GM19455 (cell line): ENCODE results near the gene HTR7.

ENCODE experiments used
- ATAC-seq: cut with Tn5 transposase; IDR thresholded peaks from one replicate; pipeline ENCODE4 v1.9.1; 2021; ENCODE audit not compliant: unreplicated experiment

HTR7 gene

GRCh38 chr10:90806677-90807076 lies 51.2 kb downstream of the HTR7 start:
- no peak for ATAC-seq

DNA sequence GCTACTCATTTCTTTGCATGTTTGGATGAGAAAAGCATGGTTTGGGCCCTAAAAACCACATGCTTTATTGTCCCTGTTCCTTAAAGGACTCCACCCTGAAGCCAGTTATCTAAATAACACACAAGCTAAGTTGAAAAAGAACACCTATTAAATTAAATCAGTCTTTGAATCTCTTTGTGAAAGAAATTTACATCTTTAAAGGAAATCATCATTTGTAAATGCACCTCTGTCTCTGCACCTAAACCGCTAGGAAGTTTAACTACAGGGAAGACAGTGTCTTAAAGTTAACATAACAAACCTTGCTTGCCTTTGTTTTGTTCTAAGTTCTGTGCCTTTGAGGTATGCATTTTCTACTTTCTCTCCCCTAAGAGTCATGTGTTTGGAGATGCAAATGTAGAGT lies 52.6 kb downstream of the HTR7 start:
- ATAC-seq: no peak

DNA sequence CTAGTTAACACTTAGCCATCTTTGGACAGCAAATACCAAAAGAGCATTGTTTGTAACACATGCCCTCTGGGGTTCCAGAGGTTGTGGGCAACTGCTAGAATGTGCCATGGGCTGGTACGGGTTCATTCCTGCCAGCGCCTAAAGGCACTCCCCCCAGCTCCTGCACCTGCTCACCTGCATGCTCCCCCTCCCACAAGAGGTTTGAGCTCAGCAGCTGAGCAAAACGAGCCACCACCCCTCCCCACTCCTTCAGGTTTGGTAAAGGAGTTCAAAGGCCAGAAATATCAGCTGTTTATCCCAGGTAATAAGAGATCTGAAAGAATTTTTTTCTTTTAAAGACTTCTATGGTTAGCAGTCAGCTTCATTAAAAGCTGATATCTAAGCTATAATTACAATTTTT lies 53.5 kb downstream of the HTR7 start:
- no peak for ATAC-seq

GRCh38 chr10:90801608-90802007 lies 56.2 kb downstream of the HTR7 start:
- no peak for ATAC-seq

- ATAC-seq: no peak
These were observed 57.5 kb downstream of the HTR7 start for GRCh38 chr10:90800232-90800796.

DNA sequence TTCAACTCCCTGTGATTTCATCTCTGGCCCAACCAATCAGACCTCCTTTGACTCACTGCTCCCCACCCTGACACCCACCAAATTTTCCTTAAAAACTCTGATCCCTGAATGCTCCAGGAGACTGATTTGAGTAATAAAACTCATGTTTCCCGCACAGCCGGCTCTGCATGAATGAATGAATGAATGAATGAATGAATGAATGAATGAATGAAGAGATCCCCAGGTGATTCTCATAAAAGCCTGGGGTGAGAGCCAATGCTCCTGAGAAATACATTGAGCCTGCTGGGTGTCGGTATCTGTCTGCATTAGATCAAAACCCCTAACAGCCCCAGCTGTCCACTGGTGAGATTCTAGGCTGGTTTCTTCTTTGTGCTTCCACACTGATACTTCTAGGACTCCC lies 58.7 kb downstream of the HTR7 start:
- ATAC-seq: no peak

- no peak for ATAC-seq
These were observed 59.4 kb downstream of the HTR7 start for GRCh38 chr10:90798482-90798881.

DNA sequence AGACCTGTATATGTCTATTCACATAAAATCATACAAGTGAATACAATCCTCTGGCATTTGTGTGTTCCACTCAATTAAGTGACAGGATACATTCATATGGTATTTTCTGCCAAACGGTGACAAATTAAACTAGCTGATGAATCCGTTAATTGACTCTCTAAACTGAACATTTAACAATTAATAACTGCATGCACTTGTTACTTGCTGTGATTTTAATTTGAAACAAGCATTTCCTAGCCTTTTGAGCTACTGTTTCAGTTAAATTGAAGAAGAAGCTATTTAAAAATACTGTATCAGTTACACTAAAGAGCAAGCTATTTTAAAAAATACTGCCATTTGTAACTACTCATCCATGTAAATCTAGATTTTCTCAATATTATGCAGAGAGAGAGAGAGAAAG lies 67.4 kb downstream of the HTR7 start:
- no peak for ATAC-seq

- ATAC-seq: peak; percentile 74
These were observed 68.9 kb downstream of the HTR7 start for GRCh38 chr10:90788968-90789367.

DNA sequence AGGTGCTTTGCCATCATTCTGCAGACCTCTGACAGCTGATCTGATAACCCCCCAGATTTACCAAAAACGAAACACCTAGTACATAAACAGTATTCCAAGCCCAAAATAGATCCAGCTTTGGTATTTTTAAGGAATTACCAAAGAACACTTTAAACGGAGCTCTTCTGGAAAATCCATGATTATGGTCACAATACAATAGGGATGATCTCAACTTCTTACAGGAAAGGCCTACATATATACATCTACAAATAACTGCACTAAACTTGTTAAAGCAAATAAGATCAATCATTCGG lies 69.7 kb downstream of the HTR7 start:
- no peak for ATAC-seq

DNA sequence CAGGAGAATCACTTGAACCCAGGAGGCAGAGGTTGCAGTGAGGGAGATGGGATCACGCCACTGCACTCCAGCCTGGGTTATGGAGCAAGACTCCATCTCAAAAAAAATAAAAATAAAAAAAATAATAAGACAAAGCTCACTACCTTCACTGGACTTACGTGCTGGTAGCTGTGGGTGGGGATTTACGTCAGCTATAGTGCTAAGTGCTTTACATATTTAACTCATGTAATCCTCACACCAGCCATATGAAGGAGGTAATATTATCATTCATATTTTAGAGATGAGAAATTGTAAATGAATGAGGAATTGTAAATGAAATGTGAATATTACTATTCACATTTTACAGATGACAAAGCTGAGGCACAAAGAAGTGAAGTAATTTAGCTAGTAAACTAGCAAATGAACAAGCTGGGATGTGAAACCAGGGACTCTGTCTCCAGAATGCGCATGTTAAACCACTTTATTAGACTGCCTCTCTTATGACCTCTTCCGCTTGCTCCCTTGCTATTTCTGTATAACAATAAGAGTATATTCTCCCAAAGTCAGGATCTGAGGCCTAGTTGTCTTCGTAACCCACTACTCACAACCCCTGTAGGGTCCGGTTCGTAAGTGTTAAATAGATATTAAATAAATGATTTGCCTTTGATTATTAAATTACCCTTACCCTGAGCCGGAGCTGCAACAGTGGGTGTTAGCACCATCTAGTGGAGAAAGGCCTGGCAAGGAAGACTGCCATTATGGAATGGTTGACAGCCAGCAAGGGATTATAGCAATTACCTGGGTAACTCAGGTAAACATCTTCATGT lies 70.2 kb downstream of the HTR7 start:
- no peak for ATAC-seq

- no peak for ATAC-seq
These were observed 72.1 kb downstream of the HTR7 start for GRCh38 chr10:90785782-90786181.

GRCh38 chr10:90784771-90785170 lies 73.1 kb downstream of the HTR7 start:
- no peak for ATAC-seq

DNA sequence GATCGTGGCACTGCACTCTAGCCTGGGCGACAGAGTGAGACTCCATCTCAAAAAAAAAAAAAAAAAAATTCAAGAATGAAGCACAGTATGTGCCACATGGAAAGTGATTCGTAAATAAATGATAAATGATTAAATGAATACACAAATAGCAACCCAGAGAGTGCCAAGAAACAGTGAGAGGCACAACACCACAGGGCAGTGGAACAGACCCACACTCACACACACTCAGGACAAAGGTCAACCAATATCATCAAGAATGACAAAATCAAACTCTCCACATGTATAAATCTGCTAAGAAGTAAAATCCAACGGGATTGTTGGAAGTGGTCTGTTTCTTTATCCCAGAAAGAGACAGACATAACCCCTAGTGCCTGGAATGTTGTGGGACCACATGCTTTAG lies 77.4 kb downstream of the HTR7 start:
- ATAC-seq: no peak

- no peak for ATAC-seq
These were observed 78.3 kb downstream of the HTR7 start for GRCh38 chr10:90779548-90779947.

- ATAC-seq: no peak
These were observed 80.2 kb downstream of the HTR7 start for GRCh38 chr10:90777621-90778020.

DNA sequence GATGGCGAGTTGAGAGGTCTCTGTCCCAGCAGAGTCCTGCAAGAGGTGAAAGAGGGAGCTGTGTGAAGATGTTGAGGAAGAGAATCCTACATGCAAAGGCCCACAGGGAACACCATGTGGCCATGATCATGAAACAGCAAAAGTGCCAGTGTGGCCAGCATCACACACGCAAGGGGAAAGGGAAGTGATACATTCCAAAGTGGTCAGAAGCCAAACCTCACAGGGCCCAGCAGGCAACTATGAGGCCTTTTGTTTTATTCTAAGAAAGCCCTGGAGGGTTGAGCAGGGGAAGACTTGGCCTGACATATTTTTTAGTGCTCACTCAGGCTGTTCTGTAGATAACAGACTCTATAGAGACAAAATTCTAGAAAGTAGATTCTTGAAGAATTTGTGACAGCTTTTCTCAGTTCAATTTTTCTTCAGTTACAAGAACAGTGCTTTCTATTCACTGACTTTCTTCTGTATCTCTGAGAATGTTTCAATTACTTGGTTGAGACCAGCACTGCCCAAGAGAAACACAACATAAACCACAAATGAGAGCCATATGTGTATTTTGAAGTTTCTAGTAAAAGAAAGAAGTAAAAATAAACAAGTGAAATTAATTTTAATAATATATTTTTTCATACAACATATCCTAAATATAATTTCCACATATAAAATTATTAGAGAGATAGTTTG lies 82.3 kb downstream of the HTR7 start:
- no peak for ATAC-seq

DNA sequence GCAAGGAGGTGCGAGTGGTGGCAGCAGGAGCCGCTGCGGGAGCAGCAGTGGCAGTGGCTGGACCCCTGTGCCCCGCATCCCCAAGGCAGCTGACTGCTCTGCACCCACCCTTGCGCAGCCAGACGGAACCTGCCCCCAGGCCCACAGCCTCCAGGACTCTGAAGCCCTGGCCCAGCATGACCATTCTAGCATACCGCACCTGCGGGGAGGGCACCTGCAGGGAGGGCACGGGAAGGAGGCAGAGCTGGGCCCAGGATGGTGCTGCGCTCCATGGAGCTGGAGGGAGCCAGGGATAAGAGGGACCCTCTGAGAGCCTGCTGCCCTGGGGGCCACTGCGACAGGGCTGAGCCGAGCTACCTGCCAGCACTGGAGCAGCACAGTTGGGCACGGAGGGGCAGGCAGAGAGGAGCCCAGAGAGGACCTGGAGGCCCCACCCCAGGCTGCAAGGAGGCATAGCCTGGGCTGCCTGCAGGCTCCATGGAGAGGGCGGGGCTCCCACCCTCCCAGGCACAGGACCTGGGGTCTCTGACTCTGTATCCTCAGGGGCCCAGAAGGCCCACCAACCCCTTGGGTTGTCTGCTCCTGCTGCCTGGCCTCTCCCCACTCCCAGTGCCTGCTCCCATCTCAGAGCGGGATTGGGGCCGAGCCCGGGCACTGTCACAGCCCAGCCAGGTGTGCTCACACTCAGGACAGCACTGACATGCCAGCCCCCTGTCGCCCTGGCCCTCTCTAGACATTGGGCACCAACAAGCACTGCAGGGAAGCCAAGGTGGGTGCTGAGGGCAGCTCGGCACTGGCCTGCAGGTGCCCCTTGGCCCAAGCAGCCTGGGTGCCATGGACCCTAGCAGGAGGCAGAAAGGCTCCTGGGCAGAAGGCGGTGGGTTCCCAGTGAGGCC lies 87.6 kb downstream of the HTR7 start:
- no peak for ATAC-seq

DNA sequence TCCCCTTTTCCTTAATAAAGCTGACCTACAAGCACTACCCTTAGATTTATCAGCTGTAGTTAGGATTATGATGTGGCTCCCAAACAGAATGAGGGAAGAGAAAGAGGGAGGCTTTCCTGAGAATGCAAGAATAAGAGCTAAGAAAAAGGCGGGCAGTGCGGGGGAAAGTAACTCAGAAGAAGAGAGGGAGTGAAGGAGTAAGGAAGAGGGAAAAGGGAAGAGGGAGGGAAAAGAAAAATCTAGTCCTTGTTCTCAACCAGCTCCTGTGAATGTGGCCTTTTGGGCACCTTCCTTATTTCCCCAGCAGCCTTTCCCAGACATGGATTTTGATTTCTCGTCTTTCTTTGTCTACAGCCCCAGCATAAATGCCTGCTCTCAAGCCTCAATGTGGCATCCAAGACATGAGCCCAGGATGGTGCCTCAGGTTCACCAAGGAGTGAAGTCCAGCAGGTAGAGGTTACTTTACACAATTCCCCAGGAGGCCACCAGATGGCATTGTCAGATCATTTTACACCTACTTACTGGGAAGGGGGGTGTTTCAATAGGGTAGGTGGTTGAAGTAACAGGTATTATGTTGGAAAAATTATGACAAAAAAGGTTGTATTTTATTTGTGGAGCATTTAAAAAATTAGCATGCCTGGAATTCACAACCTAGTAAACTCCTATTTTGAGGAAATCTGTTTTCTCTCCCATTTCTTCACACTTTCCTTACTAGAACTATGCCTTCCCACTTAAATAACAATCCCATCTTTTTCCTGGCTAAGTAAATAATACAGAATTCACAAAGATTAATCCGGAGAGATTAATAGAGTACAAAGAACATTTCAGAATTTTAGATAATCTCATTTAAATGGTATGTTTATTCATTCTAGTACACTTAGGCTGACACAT lies 106.5 kb downstream of the HTR7 start:
- ATAC-seq: peak; percentile 90

DNA sequence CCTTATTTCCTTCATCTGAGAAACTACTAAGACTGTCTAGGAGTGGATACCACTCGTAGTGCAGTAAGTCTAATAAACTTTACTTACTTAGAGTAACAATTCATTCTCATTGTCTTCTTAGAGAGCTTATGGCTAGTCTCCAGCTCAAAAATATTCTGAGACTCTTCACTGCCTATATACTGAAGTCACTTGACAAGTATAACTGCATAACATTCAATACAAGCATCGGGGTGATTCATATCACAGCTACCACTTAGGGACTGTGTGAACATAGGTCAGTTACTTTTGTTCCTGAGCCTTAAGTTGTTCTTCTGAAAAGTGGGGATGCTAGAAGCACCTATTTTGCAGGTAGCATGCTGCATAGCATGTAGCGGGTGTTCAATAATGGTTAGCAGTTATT lies 111.0 kb downstream of the HTR7 start:
- no peak for ATAC-seq

- no peak for ATAC-seq
These were observed 112.3 kb downstream of the HTR7 start for GRCh38 chr10:90745565-90745964.
